Osteoblast (primary cell): ENCODE measurements around the gene GALNT15. TPM values are rescaled to one million over a fixed set of nuclear protein-coding genes. Genes with fewer than 3 reads are reported as not detected.

Experiments
- DNase-seq: peaks from one replicate; pipeline ENCODE4 v3.0.0; 2011; ENCODE audit warnings: low spot score, mixed read lengths; ENCODE audit not compliant: insufficient read length; ENCODE audit errors: missing footprints
- H2AFZ ChIP-seq: 2 replicates; pipeline ENCODE4 v1.6.0; 2011; ENCODE audit warnings: mild to moderate bottlenecking, low read length
- H3K27ac ChIP-seq: 2 replicates; pipeline ENCODE4 v1.5.1; 2011; ENCODE audit warnings: mild to moderate bottlenecking, low read depth, low read length, moderate library complexity
- H3K27me3 ChIP-seq: 2 replicates; pipeline ENCODE4 v1.6.0; 2012; ENCODE audit warnings: mild to moderate bottlenecking, control low read depth, inconsistent platforms, low read length, moderate library complexity; ENCODE audit not compliant: insufficient read depth
- H3K36me3 ChIP-seq: 2 replicates; pipeline ENCODE4 v1.5.1; 2011; ENCODE audit warnings: mild to moderate bottlenecking, low read length, control low read depth, moderate library complexity; ENCODE audit not compliant: insufficient read depth
- H3K4me1 ChIP-seq: 2 replicates; pipeline ENCODE4 v1.5.1; 2011; ENCODE audit warnings: mild to moderate bottlenecking, low read length, control low read depth, moderate library complexity; ENCODE audit not compliant: insufficient read depth
- H3K4me2 ChIP-seq: 2 replicates; pipeline ENCODE4 v1.6.0; 2011; ENCODE audit warnings: mild to moderate bottlenecking, low read length; ENCODE audit not compliant: insufficient read depth
- H3K4me3 ChIP-seq: fragments of 200-600 bp; sonication (generic); 3 replicates; pipeline ENCODE4 v1.5.1; 2012; ENCODE audit warnings: mild to moderate bottlenecking, low read length, inconsistent platforms; ENCODE audit not compliant: insufficient read depth
- H3K79me2 ChIP-seq: 2 replicates; pipeline ENCODE4 v1.6.0; 2012; ENCODE audit warnings: mild to moderate bottlenecking, low read length, control low read depth, inconsistent platforms; ENCODE audit not compliant: insufficient read depth
- H3K9me3 ChIP-seq: 2 replicates; pipeline ENCODE4 v1.5.1; 2011; ENCODE audit warnings: low read depth, low read length, control low read depth
- H4K20me1 ChIP-seq: 2 replicates; pipeline ENCODE4 v1.6.0; 2012; ENCODE audit warnings: mild to moderate bottlenecking, low read length, control low read depth; ENCODE audit not compliant: insufficient read depth
- total RNA-seq: library from RNA; depleted of rRNA; stranded (reverse); fragments of >200 nt; gene quantifications from 2 replicates; pipeline ENCODE4 v1.2.3, GENCODE V29; 2012
- TF ChIP-seq, protein P1 (sequence below): IDR thresholded peaks from 2 replicates; pipeline ENCODE4 v1.5.1; 2011; ENCODE audit warnings: mild to moderate bottlenecking, low read depth, low read length, moderate library complexity; ENCODE audit errors: extremely low read depth

Gene GALNT15
- total RNA-seq, 1 donor = 6.5 TPM

GRCh38 chr3:16151109-16151508, 23.4 kb upstream of the GALNT15 start:
- Histone ChIP-seq H3K4me2 (no peak overlapping the region), H3K27ac (no peak overlapping the region), H3K79me2 (no peaks in the 10 kb centered on the region), H4K20me1 (no peaks in the 10 kb centered on the region), H3K27me3 (no peaks in the 10 kb centered on the region), H3K4me3 (no peak overlapping the region), H2AFZ (peak overlapping the region; percentile 45), H3K9me3 (no peaks in the 10 kb centered on the region), H3K36me3 (no peaks in the 10 kb centered on the region), H3K4me1 (peaks cover 7% of the 10 kb centered on the region)
- TF ChIP-seq, protein P1, sequence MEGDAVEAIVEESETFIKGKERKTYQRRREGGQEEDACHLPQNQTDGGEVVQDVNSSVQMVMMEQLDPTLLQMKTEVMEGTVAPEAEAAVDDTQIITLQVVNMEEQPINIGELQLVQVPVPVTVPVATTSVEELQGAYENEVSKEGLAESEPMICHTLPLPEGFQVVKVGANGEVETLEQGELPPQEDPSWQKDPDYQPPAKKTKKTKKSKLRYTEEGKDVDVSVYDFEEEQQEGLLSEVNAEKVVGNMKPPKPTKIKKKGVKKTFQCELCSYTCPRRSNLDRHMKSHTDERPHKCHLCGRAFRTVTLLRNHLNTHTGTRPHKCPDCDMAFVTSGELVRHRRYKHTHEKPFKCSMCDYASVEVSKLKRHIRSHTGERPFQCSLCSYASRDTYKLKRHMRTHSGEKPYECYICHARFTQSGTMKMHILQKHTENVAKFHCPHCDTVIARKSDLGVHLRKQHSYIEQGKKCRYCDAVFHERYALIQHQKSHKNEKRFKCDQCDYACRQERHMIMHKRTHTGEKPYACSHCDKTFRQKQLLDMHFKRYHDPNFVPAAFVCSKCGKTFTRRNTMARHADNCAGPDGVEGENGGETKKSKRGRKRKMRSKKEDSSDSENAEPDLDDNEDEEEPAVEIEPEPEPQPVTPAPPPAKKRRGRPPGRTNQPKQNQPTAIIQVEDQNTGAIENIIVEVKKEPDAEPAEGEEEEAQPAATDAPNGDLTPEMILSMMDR = no peak
- peak; percentile 79 for DNase-seq

- TF ChIP-seq, protein P1 = no peak
- peaks cover 17% of the 10 kb centered on the region for H3K4me1 ChIP-seq
- H3K79me2 ChIP-seq = no peaks in the 10 kb centered on the region
- no peaks in the 10 kb centered on the region for H3K27me3 ChIP-seq
- no peaks in the 10 kb centered on the region for H3K9me3 ChIP-seq
- no peak overlapping the region for H3K4me3 ChIP-seq
- no peaks in the 10 kb centered on the region for H4K20me1 ChIP-seq
- no peak overlapping the region for H3K27ac ChIP-seq
- H2AFZ ChIP-seq = no peak overlapping the region
- H3K36me3 ChIP-seq = no peaks in the 10 kb centered on the region
- no peak overlapping the region for H3K4me2 ChIP-seq
- DNase-seq = no peak
Measured at GRCh38 chr3:16168211-16168610, 6.3 kb upstream of the GALNT15 start.

- Histone ChIP-seq H3K27me3 (no peaks in the 10 kb centered on the region), H3K36me3 (no peaks in the 10 kb centered on the region), H3K79me2 (no peaks in the 10 kb centered on the region), H4K20me1 (no peaks in the 10 kb centered on the region), H3K4me2 (no peak overlapping the region), H3K4me3 (no peak overlapping the region), H3K27ac (no peak overlapping the region), H2AFZ (no peak overlapping the region), H3K4me1 (peaks cover 36% of the 10 kb centered on the region), H3K9me3 (no peaks in the 10 kb centered on the region)
- TF ChIP-seq, protein P1 = no peak
- no peak for DNase-seq
Measured at GRCh38 chr3:16171009-16171408, 3.5 kb upstream of the GALNT15 start.

DNA sequence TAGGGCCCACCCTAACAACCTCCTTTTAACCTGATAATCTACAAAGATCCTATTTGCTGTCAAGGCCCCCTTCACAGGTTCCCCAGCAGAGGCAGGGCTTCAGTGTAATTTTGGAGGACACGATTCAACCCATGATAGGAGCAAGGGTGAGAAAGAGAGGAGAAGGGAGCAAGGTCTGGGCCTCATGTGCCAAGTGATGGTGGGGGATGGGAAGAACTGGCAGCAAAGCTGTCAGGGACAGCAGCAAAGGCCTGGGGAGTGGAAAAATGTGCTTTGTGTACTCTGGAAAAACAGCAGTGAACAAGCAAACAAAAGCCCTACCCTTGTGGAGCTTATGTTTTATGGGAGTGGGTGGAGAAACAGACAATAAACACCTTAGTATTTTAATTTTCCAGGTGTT, 2.7 kb upstream of the GALNT15 start:
- TF ChIP-seq, protein P1 = no peak
- Histone ChIP-seq H3K4me1 (peaks cover 36% of the 10 kb centered on the region), H3K9me3 (no peaks in the 10 kb centered on the region), H3K4me3 (no peak overlapping the region), H3K27ac (no peak overlapping the region), H3K27me3 (no peaks in the 10 kb centered on the region), H2AFZ (no peak overlapping the region), H3K4me2 (no peak overlapping the region), H4K20me1 (no peaks in the 10 kb centered on the region), H3K36me3 (no peaks in the 10 kb centered on the region), H3K79me2 (no peaks in the 10 kb centered on the region)
- no peak for DNase-seq
